ENCODE data around the gene PROS1. TPM values are rescaled to one million over a fixed set of nuclear protein-coding genes. Genes with fewer than 3 reads are reported as not detected.
"Not testable (repeated sequence)": the region's sequence is repeated elsewhere in the genome, so short reads cannot be mapped to it uniquely, and the experiment has no call there.

PROS1 gene
- total RNA-seq, 3 donors from 2014 or later = 0.08 to 0.33 (median 0.32) TPM

DNA sequence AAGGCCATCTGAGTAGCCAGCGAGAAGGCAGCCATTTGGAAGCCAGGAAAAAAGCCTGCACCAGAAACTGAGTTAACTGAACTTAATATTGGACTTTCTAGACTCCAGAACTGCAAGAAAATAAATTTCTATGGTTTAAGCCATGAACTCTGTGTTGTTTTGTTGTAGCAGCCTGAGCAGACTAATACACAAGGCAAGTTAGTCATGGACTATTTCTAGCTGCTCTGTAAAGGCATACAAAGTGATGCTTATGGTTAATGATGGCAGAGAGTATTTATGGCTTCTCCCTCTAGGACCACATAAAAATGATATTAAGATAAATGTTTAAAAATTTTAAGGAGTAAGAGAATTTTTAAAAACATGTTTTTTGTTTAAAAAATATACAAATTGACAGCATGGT, 37.1 kb downstream of the PROS1 start:
- Mint-ChIP-seq H3K4me1 (ENCODE audit: low read depth) (no peaks in the 10 kb centered on the region), H3K4me3 (no peak overlapping the region), H3K27me3 (ENCODE audit: low read depth) (no peaks in the 10 kb centered on the region), H3K9me3 (no peaks in the 10 kb centered on the region), H3K36me3 (ENCODE audit: insufficient read depth) (no peaks in the 10 kb centered on the region)
- ATAC-seq (no peak), DNase-seq (no peak)

DNA sequence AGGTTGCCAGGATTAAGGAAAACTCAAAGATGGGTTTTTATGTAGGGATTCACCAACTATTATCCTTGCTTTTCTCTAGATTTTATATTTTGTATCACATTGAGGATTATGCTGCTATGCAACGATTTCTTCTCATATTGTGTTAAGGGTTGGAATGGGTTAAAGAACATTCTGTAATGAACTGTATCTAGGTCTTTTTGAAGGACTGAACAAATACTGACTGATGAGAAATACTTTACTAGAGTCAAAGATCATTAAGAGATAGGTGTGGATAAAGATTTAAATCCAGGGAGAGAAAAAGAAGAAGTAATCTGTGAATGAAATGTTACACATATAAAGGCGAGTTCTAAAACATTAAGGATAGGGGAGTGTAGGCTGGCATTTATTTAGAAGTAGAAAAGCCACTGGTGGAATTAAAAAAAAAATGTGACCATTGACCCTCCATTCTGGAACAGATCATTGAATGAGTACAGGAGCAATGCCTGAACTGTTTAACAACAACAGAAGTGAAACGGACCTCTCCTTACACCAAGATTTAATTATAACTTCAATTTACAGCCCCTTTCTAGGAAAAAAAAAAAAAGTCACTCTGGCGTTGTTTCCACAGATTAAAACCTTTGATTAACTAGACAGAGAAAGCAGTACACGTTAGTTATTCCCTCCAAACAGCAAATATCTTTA, 39.2 kb downstream of the PROS1 start:
- H3K4me1 Mint-ChIP-seq (ENCODE audit: low read depth) = no peaks in the 10 kb centered on the region
- ATAC-seq (no peak), DNase-seq (no peak)
- no peaks in the 10 kb centered on the region for H3K27me3 Mint-ChIP-seq (ENCODE audit: low read depth)
- no peak overlapping the region for H3K4me3 Mint-ChIP-seq
- no peaks in the 10 kb centered on the region for H3K9me3 Mint-ChIP-seq
- H3K36me3 Mint-ChIP-seq (ENCODE audit: insufficient read depth) = no peaks in the 10 kb centered on the region

DNA sequence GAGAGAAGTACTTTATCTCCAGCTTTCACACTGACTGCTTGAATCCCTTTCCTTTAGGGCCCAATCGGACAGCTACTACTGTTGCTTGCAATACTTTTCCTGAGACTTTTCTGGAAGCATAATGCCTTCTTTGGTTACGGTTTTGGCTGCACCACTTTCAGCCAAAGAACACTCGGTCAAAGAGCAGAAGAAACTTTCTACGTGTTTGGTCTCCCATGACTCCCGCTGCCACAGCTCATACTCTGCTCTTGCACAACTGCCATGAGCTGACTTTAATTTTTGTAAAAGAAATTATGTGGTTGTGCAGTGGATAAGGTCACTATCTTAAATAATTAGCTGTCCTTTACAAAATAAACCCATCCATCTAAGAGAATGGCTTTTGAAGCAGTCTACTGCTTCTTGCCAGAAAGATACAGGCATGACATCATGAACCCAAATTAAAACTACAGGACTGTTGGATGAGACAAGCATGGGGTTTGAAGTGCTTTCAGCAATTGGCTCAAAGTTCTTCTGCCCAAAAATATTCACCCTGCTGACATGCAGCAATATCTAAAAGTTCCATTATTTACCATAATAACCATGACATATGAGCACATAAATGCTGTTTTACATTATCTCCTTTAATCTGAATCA, 42.0 kb downstream of the PROS1 start:
- DNase-seq = no peak
- Mint-ChIP-seq H3K36me3 (ENCODE audit: insufficient read depth) (no peaks in the 10 kb centered on the region), H3K27me3 (ENCODE audit: low read depth) (no peaks in the 10 kb centered on the region), H3K9me3 (no peaks in the 10 kb centered on the region), H3K4me1 (ENCODE audit: low read depth) (no peaks in the 10 kb centered on the region), H3K4me3 (no peak overlapping the region)
- ATAC-seq = no peak

DNA sequence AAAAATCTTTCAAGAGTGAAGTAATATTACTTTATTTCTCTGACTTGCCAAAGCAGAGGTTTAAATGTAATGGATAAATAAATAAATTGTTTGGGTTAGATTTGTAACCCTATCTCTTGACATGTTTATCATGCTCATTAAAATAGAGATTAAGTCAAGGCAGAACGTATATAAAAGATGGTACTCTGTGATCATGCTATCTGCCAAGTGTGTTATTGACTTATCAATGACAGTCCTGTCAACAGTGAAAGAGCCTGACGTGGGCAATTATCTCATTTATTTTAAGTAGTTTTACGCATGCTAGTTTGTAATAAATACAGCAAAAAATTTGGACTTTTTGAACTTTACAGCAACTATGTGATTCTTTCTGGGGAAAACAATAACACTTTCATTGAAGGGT, 43.7 kb downstream of the PROS1 start:
- no peaks in the 10 kb centered on the region for H3K4me1 Mint-ChIP-seq (ENCODE audit: low read depth)
- ATAC-seq (no peak), DNase-seq (no peak)
- no peaks in the 10 kb centered on the region for H3K36me3 Mint-ChIP-seq (ENCODE audit: insufficient read depth)
- H3K9me3 Mint-ChIP-seq = no peaks in the 10 kb centered on the region
- H3K4me3 Mint-ChIP-seq = no peak overlapping the region
- peaks cover 3% of the 10 kb centered on the region for H3K27me3 Mint-ChIP-seq (ENCODE audit: low read depth)

DNA sequence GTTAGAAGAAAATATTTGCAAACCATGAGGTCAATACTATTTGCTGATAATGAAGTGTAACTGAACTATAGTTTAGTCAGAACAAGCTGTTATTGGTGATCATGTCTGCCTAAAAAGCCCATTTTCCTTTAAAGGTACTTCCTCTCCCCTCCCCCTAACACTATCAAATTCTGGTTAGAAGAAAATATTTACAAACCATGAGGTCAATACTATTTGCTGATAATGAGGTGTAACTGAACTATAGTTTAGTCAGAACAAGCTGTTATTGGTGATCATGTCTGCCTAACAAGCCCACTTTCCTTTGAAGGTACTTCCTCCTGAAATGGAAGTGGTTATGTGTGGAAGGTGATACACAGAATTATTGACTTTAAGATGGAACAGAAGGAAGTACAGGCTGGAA, 46.9 kb downstream of the PROS1 start:
- no peak overlapping the region for H3K4me3 Mint-ChIP-seq
- no peaks in the 10 kb centered on the region for H3K4me1 Mint-ChIP-seq (ENCODE audit: low read depth)
- H3K36me3 Mint-ChIP-seq (ENCODE audit: insufficient read depth) = no peaks in the 10 kb centered on the region
- no peak for DNase-seq
- no peak for ATAC-seq
- peaks cover 3% of the 10 kb centered on the region for H3K27me3 Mint-ChIP-seq (ENCODE audit: low read depth)
- no peaks in the 10 kb centered on the region for H3K9me3 Mint-ChIP-seq

DNA sequence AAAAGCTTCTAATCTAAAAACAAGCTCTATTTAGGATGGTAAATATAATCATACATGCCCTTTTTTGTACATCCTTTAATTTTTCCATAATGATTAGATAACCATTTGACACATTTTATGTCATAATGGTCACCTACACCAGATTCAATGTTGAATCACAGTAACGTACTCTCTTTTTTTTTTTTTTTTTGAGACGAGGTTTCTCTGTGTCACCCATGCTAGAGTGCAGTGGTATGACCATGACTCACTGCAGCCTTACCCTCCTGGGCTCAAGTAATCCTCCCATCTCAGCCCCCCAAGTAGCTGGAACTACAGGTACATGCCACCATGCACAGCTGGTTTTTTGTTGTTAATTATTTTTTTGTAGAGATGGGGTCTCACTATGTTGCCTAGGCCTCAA, 49.2 kb downstream of the PROS1 start:
- Mint-ChIP-seq H3K27me3 (ENCODE audit: low read depth) (peaks cover 3% of the 10 kb centered on the region), H3K36me3 (ENCODE audit: insufficient read depth) (no peaks in the 10 kb centered on the region), H3K4me3 (no peak overlapping the region), H3K4me1 (ENCODE audit: low read depth) (no peaks in the 10 kb centered on the region), H3K9me3 (no peaks in the 10 kb centered on the region)
- DNase-seq (no peak), ATAC-seq (no peak)

DNA sequence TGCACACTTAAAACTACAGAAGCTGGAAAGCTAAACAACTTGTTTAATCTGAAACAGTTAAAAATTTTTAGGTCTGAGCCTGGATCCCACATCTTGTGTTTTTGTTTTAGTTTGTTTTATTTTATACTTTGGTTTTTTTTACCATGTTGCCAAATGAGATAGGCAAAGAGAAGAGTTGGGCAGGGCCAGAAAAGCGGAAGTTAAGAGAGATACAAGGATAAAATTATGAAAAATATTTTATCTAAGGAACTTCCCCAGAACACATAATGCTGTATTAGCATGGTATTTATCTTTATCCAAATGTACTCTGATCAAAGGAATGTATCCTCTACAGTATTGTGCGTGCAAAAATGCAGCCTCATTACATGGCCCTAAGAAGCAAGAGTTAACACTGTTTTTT, 50.7 kb downstream of the PROS1 start:
- ATAC-seq (no peak), DNase-seq (no peak)
- H3K27me3 Mint-ChIP-seq (ENCODE audit: low read depth) = peaks cover 3% of the 10 kb centered on the region
- no peak overlapping the region for H3K4me3 Mint-ChIP-seq
- H3K4me1 Mint-ChIP-seq (ENCODE audit: low read depth) = no peaks in the 10 kb centered on the region
- no peaks in the 10 kb centered on the region for H3K9me3 Mint-ChIP-seq
- H3K36me3 Mint-ChIP-seq (ENCODE audit: insufficient read depth) = no peaks in the 10 kb centered on the region

DNA sequence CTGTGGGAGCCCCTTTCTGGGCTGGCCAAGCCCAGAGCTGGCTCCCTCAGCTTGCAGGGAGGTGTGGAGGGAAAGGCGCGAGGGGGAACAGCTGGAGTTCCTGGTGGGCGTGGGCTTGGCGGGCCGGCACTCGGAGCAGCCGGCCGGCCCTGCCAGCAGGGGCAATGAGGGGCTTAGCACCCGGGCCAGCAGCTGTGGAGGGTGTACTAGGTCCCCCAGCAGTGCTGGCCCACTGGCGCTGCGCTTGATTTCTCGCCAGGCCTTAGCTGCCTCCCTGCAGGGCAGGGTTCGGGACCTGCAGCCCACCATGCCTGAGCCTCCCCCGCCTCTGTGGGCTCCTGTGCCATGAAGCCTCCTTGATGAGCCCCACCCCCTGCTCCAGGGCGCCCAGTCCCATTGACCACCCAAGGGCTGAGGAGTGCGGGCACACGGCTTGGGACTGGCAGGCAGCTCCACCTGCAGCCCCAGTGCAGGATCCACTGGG, 56.1 kb downstream of the PROS1 start:
- not testable (repeated sequence) for DNase-seq; ATAC-seq; H3K4me1 Mint-ChIP-seq (ENCODE audit: low read depth); H3K27me3 Mint-ChIP-seq (ENCODE audit: low read depth); H3K4me3 Mint-ChIP-seq; H3K36me3 Mint-ChIP-seq (ENCODE audit: insufficient read depth); H3K9me3 Mint-ChIP-seq

DNA sequence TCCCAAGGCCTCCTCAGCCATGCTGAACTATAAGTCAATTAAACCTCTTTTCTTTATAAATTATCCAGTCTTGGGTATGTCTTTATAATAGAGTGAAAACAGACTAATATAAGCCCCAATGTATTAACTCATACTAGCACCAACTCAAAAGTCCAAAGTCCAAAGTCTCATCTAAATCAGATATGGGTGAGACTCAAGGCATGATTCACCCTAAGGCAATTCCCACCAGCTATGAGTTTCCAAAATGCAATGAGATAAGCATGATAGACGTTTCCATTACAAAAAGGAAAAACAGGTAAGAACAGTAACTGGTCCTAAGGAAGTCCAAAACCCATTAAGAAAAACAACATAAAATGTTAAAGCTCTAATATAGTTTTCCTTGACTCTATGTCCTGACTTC, 60.1 kb downstream of the PROS1 start:
- not testable (repeated sequence) for DNase-seq; H3K4me1 Mint-ChIP-seq (ENCODE audit: low read depth); H3K9me3 Mint-ChIP-seq; H3K4me3 Mint-ChIP-seq; H3K27me3 Mint-ChIP-seq (ENCODE audit: low read depth); H3K36me3 Mint-ChIP-seq (ENCODE audit: insufficient read depth); ATAC-seq

DNA sequence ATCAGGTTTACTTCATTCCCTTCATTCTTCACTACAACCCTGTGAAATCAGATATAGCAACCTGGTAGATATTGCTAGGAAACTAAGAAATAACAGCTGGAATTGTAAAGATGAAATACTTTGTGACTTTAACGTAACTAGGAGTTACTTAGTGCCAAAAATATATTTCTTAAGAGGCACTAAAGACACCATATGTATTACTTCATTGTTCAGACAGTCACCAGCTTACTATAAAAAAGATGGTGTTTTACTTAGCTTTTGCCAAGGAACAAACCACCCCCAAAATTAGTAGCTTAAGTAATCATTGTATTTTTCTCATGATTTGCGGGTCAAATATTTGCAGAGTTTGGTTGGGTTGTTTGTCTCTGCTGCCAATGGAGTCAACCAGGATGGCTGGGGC, 62.5 kb downstream of the PROS1 start:
- H3K4me1 Mint-ChIP-seq (ENCODE audit: low read depth) = no peaks in the 10 kb centered on the region
- ATAC-seq (no peak), DNase-seq (no peak)
- H3K36me3 Mint-ChIP-seq (ENCODE audit: insufficient read depth) = no peaks in the 10 kb centered on the region
- peaks cover 4% of the 10 kb centered on the region for H3K9me3 Mint-ChIP-seq
- no peak overlapping the region for H3K4me3 Mint-ChIP-seq
- H3K27me3 Mint-ChIP-seq (ENCODE audit: low read depth) = no peaks in the 10 kb centered on the region

DNA sequence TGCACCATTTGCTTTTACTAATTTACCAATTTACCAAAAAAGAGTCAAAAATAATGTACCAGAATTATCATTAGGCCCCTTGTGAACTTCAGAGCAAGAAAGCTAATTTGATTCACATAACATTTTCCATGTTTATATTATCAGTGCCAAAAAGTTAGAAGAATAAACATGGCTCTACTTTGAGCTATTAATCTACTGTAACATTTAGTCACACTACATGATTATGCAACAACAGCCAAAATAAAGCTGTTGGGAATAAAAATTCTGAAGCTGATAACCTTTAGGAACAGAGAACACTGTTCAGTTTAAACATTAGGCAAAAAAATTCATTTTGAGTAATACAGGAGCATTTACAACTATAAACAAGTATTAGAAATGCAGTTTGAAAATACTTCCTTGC, 63.6 kb downstream of the PROS1 start:
- H3K4me3 Mint-ChIP-seq = no peak overlapping the region
- no peaks in the 10 kb centered on the region for H3K36me3 Mint-ChIP-seq (ENCODE audit: insufficient read depth)
- ATAC-seq = no peak
- H3K4me1 Mint-ChIP-seq (ENCODE audit: low read depth) = no peaks in the 10 kb centered on the region
- no peak for DNase-seq
- peaks cover 4% of the 10 kb centered on the region for H3K9me3 Mint-ChIP-seq
- H3K27me3 Mint-ChIP-seq (ENCODE audit: low read depth) = no peaks in the 10 kb centered on the region

DNA sequence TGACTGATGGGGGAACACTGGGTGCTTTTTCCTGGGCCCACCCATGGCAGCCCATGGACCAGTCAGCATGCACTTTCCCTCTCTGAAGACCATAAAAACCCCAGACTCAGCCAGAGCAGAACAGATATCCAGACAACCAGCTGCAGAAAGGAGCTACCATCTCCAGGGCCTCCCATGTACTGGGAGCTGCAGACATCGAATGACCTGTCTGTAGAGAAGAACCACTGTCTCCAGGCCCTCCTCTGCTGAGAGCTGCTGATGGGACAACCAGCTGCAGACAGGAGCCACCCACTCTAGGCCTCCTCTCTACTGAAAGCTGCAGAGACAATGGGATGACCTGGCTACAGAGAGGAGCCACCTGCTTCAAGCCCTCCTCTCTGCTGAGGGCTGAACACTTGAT, 66.6 kb downstream of the PROS1 start:
- no peaks in the 10 kb centered on the region for H3K36me3 Mint-ChIP-seq (ENCODE audit: insufficient read depth)

DNA sequence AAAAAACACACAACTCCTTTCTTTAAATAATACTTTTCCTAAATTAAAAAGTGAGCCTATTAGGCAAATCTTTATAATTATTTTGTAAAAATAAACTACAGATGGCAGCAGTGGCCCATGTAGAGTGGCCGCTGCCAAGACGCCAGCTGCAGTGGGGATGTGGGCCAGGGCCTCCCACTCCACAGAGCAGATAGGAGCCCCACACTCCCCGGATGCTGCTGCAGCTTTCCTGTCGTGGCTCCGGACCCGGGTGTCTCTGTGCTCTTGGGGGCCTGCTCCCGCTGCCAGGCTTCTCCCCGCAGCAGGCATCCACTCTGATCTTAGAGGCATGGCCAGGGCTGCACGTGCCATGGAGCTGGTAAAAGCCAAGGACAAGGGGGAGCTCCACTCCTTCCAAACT, 67.5 kb downstream of the PROS1 start:
- DNase-seq = no peak
- Mint-ChIP-seq H3K4me3 (no peak overlapping the region), H3K4me1 (ENCODE audit: low read depth) (no peaks in the 10 kb centered on the region), H3K36me3 (ENCODE audit: insufficient read depth) (no peaks in the 10 kb centered on the region), H3K27me3 (ENCODE audit: low read depth) (peaks cover 3% of the 10 kb centered on the region), H3K9me3 (no peaks in the 10 kb centered on the region)
- ATAC-seq = no peak

More for the DNA sequence above, 66.6 kb downstream of the PROS1 start:
- Mint-ChIP-seq H3K27me3 (ENCODE audit: low read depth) (peaks cover 3% of the 10 kb centered on the region), H3K9me3 (peaks cover 2% of the 10 kb centered on the region), H3K4me3 (no peak overlapping the region), H3K4me1 (ENCODE audit: low read depth) (no peaks in the 10 kb centered on the region)
- no peak for DNase-seq
- ATAC-seq = no peak

DNA sequence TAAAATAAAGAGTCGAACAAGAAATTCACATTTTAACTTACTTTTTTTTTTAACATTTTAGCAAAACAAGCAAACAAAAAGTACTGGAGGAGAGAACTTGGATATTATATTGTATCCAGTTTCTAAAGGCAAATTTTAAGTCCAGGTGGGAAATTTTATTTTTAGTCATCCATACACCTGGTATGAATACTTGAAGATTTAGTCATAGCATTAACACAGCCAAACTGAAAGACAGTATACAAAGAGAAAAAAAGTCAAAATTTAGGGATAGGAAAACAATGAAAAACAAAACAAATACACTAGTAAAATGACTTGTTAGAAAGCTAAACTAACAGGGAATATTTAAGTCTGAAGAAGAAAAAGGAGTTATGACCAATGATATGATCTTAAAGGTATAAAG, 69.1 kb downstream of the PROS1 start:
- DNase-seq = no peak
- Mint-ChIP-seq H3K4me3 (no peak overlapping the region), H3K36me3 (ENCODE audit: insufficient read depth) (no peaks in the 10 kb centered on the region), H3K4me1 (ENCODE audit: low read depth) (no peaks in the 10 kb centered on the region), H3K9me3 (no peaks in the 10 kb centered on the region), H3K27me3 (ENCODE audit: low read depth) (peaks cover 3% of the 10 kb centered on the region)
- ATAC-seq = no peak

DNA sequence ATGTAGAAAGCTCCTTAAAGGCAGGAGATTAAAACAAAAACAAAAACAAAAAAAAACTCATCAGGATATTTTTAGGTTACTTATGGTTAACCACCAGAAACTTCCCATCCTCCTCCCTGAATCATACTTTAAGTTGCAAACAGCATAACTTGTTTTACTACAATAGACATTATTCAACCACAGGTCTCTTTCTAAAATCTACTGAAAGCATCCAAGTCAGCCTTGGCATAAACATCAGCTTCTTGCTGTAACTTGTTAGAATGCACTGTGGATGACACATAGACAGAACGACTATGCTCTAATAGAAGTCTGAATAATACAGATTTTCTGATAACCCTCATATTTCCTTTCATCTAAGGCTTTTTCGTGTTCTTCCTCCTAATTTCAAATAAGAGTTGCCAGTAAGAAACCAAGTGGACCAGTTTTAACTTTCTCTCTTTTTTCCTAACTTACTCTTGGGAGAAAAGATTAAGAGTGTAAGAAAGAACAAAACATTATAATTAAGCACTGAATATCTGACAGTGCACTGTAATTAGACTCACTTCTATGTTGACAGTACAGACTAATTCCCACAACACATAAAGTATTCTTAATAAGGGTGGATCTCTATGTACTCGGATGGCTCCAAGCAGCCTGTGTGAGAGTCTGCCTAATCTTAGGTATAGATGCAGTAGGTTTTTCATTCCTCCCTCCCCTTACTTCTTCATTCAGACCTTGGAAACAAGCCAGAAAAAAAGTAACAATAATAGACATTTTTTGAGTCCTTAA, 95.3 kb downstream of the PROS1 start:
- H3K9me3 Mint-ChIP-seq; H3K36me3 Mint-ChIP-seq (ENCODE audit: insufficient read depth); DNase-seq; H3K4me3 Mint-ChIP-seq; H3K27me3 Mint-ChIP-seq (ENCODE audit: low read depth); H3K4me1 Mint-ChIP-seq (ENCODE audit: low read depth); ATAC-seq: not testable (repeated sequence)
